Thoracic aorta (tissue), 2 donors: ENCODE measurements around the gene PTPRG. TPM values are rescaled to one million over a fixed set of nuclear protein-coding genes. Genes with fewer than 3 reads are reported as not detected.

Experiments
- ATAC-seq: fragments of 150-250 bp; one replicate; pipeline ENCODE4 v1.8.0; 2017; ENCODE audit warnings: low read depth; ENCODE audit not compliant: insufficient number of reproducible peaks, low FRiP score
- DNase-seq: peaks from one replicate; pipeline ENCODE4 v3.0.0-alpha.2; 2020; ENCODE audit warnings: low spot score
- H3K27ac ChIP-seq, 2 donors: fragments of 200-600 bp; sonication (generic); 1 replicate in 1 of 2; 2 replicates in 1 of 2; pipeline ENCODE4 v1.5.1; 2016; ENCODE audit warnings: mild to moderate bottlenecking in 2 of 2, moderate library complexity in 2 of 2
- H3K27me3 ChIP-seq: fragments of 200-600 bp; sonication (generic); replicated peaks from 2 replicates; pipeline ENCODE4 v1.6.0; 2016; ENCODE audit warnings: mild to moderate bottlenecking; ENCODE audit not compliant: insufficient read depth
- H3K36me3 ChIP-seq: fragments of 200-600 bp; sonication (generic); one replicate; pipeline ENCODE4 v1.5.1; 2016
- H3K4me1 ChIP-seq, 2 donors: fragments of 200-600 bp; sonication (generic); 1 replicate in 1 of 2; 2 replicates in 1 of 2; pipeline versions ENCODE4 v1.5.1 to v1.6.0; 2016; ENCODE audit warnings: low read depth in 2 of 2, mild to moderate bottlenecking in 1 of 2; ENCODE audit not compliant: control insufficient read depth in 1 of 2
- H3K4me3 ChIP-seq: fragments of 200-600 bp; sonication (generic); 2 replicates; pipeline ENCODE4 v1.5.1; 2016; ENCODE audit warnings: mild to moderate bottlenecking
- H3K9me3 ChIP-seq: fragments of 200-600 bp; sonication (generic); 2 replicates; pipeline ENCODE4 v1.5.1; 2016
- CTCF ChIP-seq: fragments of 200-600 bp; sonication (generic); IDR thresholded peaks from one replicate; pipeline ENCODE4 v1.5.1; 2019; ENCODE audit warnings: antibody characterized with exemption
- total RNA-seq, 2 donors: library from RNA; depleted of rRNA; stranded (reverse); fragments of >200 nt; gene quantifications; one replicate each; pipeline versions ENCODE4 v1.1.0 to v1.2.3, GENCODE V29; 2016

Gene PTPRG
- total RNA-seq, 2 donors from 2014 or later, result 154 to 208 TPM

GRCh38 chr3:61565569-61565968 lies 4.2 kb downstream of the PTPRG start:
- no peak overlapping the region for H3K27ac ChIP-seq
- peak overlapping the region; percentile 75 for H3K4me3 ChIP-seq
- no peaks in the 10 kb centered on the region for H3K27me3 ChIP-seq
- no peak for TF ChIP-seq CTCF
- H3K36me3 ChIP-seq, result no peaks in the 10 kb centered on the region
- no peak for ATAC-seq
- peaks cover 13 to 42% of the 10 kb centered on the region in 2 donors for H3K4me1 ChIP-seq
- H3K9me3 ChIP-seq, result no peaks in the 10 kb centered on the region
- DNase-seq, result no peak

GRCh38 chr3:61568127-61568526 lies 6.8 kb downstream of the PTPRG start:
- ATAC-seq, result no peak
- peaks cover 26 to 68% of the 10 kb centered on the region in 2 donors for H3K4me1 ChIP-seq
- H3K9me3 ChIP-seq, result no peaks in the 10 kb centered on the region
- H3K36me3 ChIP-seq, result no peaks in the 10 kb centered on the region
- no peak for DNase-seq
- H3K27me3 ChIP-seq, result no peaks in the 10 kb centered on the region
- H3K27ac ChIP-seq, result no peak overlapping the region
- H3K4me3 ChIP-seq, result no peak overlapping the region
- no peak for TF ChIP-seq CTCF

- peak overlapping the region in 1 of 2 donors; percentile 19 for H3K27ac ChIP-seq
- ATAC-seq (no peak), DNase-seq (no peak)
- H3K4me3 ChIP-seq, result no peak overlapping the region
- no peak for TF ChIP-seq CTCF
- no peaks in the 10 kb centered on the region for H3K27me3 ChIP-seq
- no peaks in the 10 kb centered on the region for H3K9me3 ChIP-seq
- peaks cover 26 to 63% of the 10 kb centered on the region in 2 donors for H3K4me1 ChIP-seq
- H3K36me3 ChIP-seq, result no peaks in the 10 kb centered on the region
Observed at GRCh38 chr3:61569856-61570580, 8.6 kb downstream of the PTPRG start.

GRCh38 chr3:61570813-61571212 lies 9.4 kb downstream of the PTPRG start:
- H3K27ac ChIP-seq, result peak overlapping the region in 1 of 2 donors; percentile 19
- no peak for ATAC-seq
- peaks cover 26 to 55% of the 10 kb centered on the region in 2 donors for H3K4me1 ChIP-seq
- DNase-seq, result no peak
- no peak overlapping the region for H3K4me3 ChIP-seq
- no peaks in the 10 kb centered on the region for H3K36me3 ChIP-seq
- no peaks in the 10 kb centered on the region for H3K9me3 ChIP-seq
- no peak for TF ChIP-seq CTCF
- H3K27me3 ChIP-seq, result no peaks in the 10 kb centered on the region

GRCh38 chr3:61571516-61572336 lies 10.4 kb downstream of the PTPRG start:
- H3K4me1 ChIP-seq, result peaks cover 26 to 49% of the 10 kb centered on the region in 2 donors
- DNase-seq (no peak), ATAC-seq (no peak)
- no peaks in the 10 kb centered on the region for H3K36me3 ChIP-seq
- no peaks in the 10 kb centered on the region for H3K27me3 ChIP-seq
- no peak for TF ChIP-seq CTCF
- no peaks in the 10 kb centered on the region for H3K9me3 ChIP-seq
- H3K27ac ChIP-seq, result peak overlapping the region in 1 of 2 donors; percentile 7
- no peak overlapping the region for H3K4me3 ChIP-seq
